Raji (cell line): ENCODE measurements around the gene ZSWIM1.
A peak's percentile ranks its signal among the peaks of the same experiment; 100 is the strongest.

ENCODE experiments used
- POLR2A ChIP-seq: IDR thresholded peaks from 2 replicates; pipeline ENCODE4 v1.6.1; 2011; ENCODE audit warnings: low read depth, low read length, control low read depth; ENCODE audit not compliant: insufficient read depth

Gene ZSWIM1

GRCh38 chr20:45880988-45881788 lies at the start of gene ZSWIM1:
ZSWIM1 (plus strand) TSS chr20:45881227; CDS start chr20:45882593, 1,366 bp downstream.
- peak; percentile 98 for TF ChIP-seq POLR2A

GRCh38 chr20:45832619-45833018 lies 48.4 kb upstream of the ZSWIM1 start:
- no peak for TF ChIP-seq POLR2A

- TF ChIP-seq POLR2A, result no peak
Observed at GRCh38 chr20:45833030-45833882, 47.8 kb upstream of the ZSWIM1 start, which contains the start of gene SNX21. SNX21 (plus strand) TSS chr20:45833799; CDS start chr20:45833920, 121 bp downstream.

DNA sequence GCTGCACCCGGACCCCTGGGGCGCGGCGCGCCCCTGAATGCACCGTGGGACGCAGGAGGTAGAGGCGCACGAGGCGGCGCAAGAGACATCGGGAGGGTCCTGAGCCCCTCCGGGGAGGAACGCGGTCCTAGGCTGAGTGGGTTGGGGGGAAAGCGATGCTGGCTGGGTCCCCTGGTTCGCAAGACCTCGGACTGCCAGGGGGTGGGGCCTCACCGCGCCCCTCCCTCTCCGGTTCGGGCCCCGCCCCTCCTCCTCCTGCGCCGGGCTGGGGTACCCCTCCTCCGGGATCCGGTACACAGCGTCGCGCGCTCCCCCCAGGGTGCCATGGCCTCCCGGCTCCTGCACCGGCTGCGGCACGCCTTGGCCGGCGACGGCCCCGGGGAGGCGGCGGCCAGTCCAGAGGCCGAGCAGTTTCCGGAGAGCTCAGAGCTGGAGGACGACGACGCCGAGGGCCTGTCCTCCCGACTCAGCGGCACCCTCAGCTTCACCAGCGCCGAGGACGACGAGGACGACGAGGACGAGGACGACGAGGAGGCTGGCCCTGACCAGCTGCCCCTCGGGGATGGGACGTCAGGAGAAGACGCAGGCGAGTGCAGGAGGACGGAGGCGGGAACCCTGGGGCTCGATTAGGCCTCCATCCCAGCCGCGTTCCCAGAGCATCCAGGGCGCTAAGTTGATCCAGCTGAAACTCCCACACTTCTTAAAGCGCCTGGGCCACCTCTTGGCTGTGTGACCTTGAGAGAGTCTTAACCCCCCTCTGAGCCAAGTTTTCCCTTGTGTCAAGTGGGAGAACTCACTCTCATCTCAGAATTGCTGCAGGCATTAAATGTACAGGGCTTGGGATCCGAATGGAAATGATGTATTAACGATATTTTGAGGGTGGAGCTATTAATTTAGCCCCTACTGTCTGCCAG lies 46.9 kb upstream of the ZSWIM1 start:
- TF ChIP-seq POLR2A, result no peak

- no peak for TF ChIP-seq POLR2A
Observed at GRCh38 chr20:45834797-45835161, 46.2 kb upstream of the ZSWIM1 start.

DNA sequence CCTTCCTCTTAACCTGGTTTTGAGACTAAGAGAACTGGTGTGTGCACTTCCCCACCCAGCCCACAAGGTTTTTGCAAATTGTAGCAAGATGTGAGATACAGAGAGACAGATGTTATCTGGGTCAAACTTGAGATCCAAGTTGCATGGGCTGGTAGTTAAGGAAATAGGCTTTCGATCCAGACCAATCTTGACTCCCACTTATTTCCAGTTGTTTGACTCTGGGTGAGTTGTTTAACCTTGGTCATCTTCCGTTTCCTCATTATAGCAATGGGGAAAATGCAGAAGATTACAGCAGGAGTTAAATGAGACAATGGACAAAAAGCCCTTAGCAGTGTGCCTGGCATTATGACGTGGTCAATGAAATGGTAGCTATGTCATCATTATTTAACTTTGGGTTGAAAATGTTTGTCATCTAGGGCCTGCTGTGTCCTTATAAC lies 45.7 kb upstream of the ZSWIM1 start:
- TF ChIP-seq POLR2A, result no peak

- TF ChIP-seq POLR2A, result no peak
Observed at GRCh38 chr20:45835825-45836224, 45.2 kb upstream of the ZSWIM1 start.

DNA sequence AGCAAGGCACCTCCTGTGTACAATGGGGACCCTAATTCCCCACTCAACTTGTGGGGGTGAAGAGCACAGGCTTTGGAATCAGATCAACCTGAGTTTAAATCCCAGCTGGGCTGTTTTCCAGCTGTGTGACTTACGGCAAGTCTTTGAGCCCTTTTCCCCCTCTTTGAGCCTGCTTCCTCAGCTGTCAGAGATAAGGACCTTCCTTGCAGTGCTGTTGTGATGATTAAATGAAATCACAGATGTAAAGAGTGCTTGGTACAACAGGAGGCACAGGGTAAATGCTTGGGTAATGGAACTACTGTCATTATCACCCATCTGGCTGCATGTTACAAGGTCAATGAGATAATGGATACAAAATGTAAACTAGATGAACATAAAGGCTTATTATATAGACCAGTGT lies 44.2 kb upstream of the ZSWIM1 start:
- TF ChIP-seq POLR2A, result no peak

GRCh38 chr20:45840700-45841198 lies 40.3 kb upstream of the ZSWIM1 start:
- no peak for TF ChIP-seq POLR2A

GRCh38 chr20:45841407-45842129 lies 39.5 kb upstream of the ZSWIM1 start:
- TF ChIP-seq POLR2A, result no peak

DNA sequence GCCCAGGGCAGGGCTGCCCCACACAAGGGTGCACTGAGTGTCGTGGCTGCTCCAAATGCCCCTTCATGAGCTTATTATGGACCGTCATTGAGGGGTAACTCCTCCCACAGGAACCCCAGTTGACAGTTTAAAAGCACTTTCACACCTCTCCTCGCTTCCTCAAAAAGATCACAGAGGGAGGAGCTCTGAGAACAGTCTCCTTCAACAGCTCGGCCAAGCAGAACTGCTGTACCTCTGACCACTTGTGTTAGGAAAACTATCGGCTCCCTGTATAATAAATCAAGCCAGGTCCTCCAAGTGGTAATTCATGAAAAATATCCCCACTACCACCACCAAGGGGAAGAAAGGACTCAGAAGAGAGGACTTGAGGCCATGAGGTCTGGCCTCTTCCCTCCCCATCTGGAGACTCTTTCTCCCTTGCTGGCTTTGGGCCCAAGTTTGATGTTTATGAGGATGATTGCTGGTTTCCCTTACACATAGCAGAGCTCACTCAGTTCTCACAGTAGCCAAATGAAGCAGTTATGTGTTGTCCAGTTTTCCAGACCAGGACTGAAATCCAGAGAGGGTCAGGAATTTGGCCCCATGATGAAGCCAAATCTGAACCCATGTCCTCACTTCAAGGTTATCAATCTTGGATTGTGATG lies 38.7 kb upstream of the ZSWIM1 start:
- TF ChIP-seq POLR2A, result no peak

- TF ChIP-seq POLR2A, result no peak
Observed at GRCh38 chr20:45843506-45843905, 37.5 kb upstream of the ZSWIM1 start.

- no peak for TF ChIP-seq POLR2A
Observed at GRCh38 chr20:45845452-45845851, 35.6 kb upstream of the ZSWIM1 start.

GRCh38 chr20:45848421-45848820 lies 32.6 kb upstream of the ZSWIM1 start:
- no peak for TF ChIP-seq POLR2A
